ENCODE measurements around the gene TMEM117.

DNA sequence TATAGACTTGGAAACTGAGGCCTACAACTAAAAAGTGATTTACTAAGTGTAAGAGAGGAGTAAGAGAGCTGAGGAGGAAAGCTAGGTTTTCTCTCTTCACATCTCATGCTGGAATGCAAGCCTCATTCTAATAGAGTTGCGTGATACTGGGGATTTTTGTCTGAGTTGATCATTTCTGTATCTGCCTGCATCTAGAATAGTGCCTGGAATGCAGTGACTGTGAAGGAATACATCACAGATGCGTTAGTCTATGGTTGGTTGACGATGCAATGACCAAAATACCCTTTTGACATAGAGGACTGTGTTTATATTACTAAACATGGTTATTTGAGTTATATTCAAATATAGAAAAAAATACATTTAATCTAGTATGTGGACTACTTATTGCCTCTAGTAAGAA lies 9.2 kb upstream of the TMEM117 start:
- no peak for TF ChIP-seq POLR2A (IDR thresholded peaks at IDR 0.05)
- TF ChIP-seq, protein P1, sequence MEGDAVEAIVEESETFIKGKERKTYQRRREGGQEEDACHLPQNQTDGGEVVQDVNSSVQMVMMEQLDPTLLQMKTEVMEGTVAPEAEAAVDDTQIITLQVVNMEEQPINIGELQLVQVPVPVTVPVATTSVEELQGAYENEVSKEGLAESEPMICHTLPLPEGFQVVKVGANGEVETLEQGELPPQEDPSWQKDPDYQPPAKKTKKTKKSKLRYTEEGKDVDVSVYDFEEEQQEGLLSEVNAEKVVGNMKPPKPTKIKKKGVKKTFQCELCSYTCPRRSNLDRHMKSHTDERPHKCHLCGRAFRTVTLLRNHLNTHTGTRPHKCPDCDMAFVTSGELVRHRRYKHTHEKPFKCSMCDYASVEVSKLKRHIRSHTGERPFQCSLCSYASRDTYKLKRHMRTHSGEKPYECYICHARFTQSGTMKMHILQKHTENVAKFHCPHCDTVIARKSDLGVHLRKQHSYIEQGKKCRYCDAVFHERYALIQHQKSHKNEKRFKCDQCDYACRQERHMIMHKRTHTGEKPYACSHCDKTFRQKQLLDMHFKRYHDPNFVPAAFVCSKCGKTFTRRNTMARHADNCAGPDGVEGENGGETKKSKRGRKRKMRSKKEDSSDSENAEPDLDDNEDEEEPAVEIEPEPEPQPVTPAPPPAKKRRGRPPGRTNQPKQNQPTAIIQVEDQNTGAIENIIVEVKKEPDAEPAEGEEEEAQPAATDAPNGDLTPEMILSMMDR (IDR thresholded peaks at IDR 0.05) = no peak
